ENCODE measurements around the gene ZNF543. TPM values are rescaled to one million over a fixed set of nuclear protein-coding genes. Genes with fewer than 3 reads are reported as not detected.

The ZNF543 gene
- total RNA-seq, 1 donor from 2014 or later: 9.5 TPM

GRCh38 chr19:57302727-57303401, 17.4 kb upstream of the ZNF543 start:
- Histone ChIP-seq H3K4me2 (no peak overlapping the region), H3K36me3 (peaks cover under 1% of the 10 kb centered on the region), H3K9me3 (ENCODE audit: low read depth) (no peaks in the 10 kb centered on the region), H3K27me3 (no peaks in the 10 kb centered on the region), H3K79me2 (ENCODE audit: low read depth) (peaks cover 31% of the 10 kb centered on the region), H3F3A (ENCODE audit: low read depth) (peaks cover 9% of the 10 kb centered on the region), H3K4me1 (no peaks in the 10 kb centered on the region), H4K20me1 (ENCODE audit: low read depth) (no peaks in the 10 kb centered on the region), H2AFZ (replicated peaks) (no peak overlapping the region), H3K27ac (no peak overlapping the region), H3K4me3 (no peak overlapping the region), H3K9ac (no peak overlapping the region)
- H3K36me3 Mint-ChIP-seq: peaks cover 33% of the 10 kb centered on the region
- peaks cover 5% of the 10 kb centered on the region for H3K9me3 Mint-ChIP-seq
- peak overlapping the region; percentile 37 for H3K27ac Mint-ChIP-seq
- no peak overlapping the region for H3K4me3 Mint-ChIP-seq
- DNase-seq (ENCODE audit: low spot score): no peak
- H3K4me1 Mint-ChIP-seq: no peaks in the 10 kb centered on the region
- TF ChIP-seq CTCF (IDR thresholded peaks at IDR 0.05): no peak
- TF ChIP-seq EZH2phosphoT487 (IDR thresholded peaks at IDR 0.05): no peak
- no peak for TF ChIP-seq EZH2 (IDR thresholded peaks at IDR 0.05)
- H3K27me3 Mint-ChIP-seq (ENCODE audit: insufficient read depth, low read depth): no peaks in the 10 kb centered on the region

DNA sequence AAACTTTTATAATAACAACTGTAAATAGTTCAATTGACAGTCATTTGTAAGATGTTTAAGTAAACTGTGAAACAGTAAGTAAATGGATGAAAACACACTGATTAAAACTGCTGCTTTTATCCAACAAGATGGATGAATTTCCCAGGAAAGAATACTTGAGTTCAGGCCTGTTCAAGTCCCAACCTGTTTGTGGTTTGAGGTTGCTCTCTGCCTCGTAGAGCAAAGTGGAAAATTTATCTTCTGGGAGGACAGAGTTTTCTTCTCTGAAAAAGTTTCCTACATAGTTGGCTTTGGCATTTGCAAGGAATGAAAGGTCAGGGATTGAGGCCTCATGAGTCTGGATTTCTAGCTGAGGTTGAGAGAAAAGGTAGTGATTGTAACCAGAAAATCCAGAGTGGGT, 15.2 kb upstream of the ZNF543 start:
- H3K4me1 Mint-ChIP-seq: no peaks in the 10 kb centered on the region
- no peak for DNase-seq (ENCODE audit: low spot score)
- H3K79me2 ChIP-seq (ENCODE audit: low read depth): peaks cover 12% of the 10 kb centered on the region
- no peak overlapping the region for H3K4me3 Mint-ChIP-seq
- H3K36me3 Mint-ChIP-seq: peaks cover 23% of the 10 kb centered on the region
- no peaks in the 10 kb centered on the region for H3K27me3 ChIP-seq
- no peak overlapping the region for H3K9ac ChIP-seq
- no peak overlapping the region for H2AFZ ChIP-seq (replicated peaks)
- peaks cover 6% of the 10 kb centered on the region for H3K27me3 Mint-ChIP-seq (ENCODE audit: insufficient read depth, low read depth)
- no peaks in the 10 kb centered on the region for H3K9me3 ChIP-seq (ENCODE audit: low read depth)
- H3F3A ChIP-seq (ENCODE audit: low read depth): peaks cover 9% of the 10 kb centered on the region
- peaks cover 3% of the 10 kb centered on the region for H3K9me3 Mint-ChIP-seq
- H4K20me1 ChIP-seq (ENCODE audit: low read depth): no peaks in the 10 kb centered on the region
- no peak overlapping the region for H3K27ac Mint-ChIP-seq
- H3K27ac ChIP-seq: no peak overlapping the region
- H3K36me3 ChIP-seq: no peaks in the 10 kb centered on the region
- TF ChIP-seq CTCF (IDR thresholded peaks at IDR 0.05) (no peak), EZH2phosphoT487 (IDR thresholded peaks at IDR 0.05) (no peak), EZH2 (IDR thresholded peaks at IDR 0.05) (no peak)
- no peaks in the 10 kb centered on the region for H3K4me1 ChIP-seq
- no peak overlapping the region for H3K4me2 ChIP-seq
- no peak overlapping the region for H3K4me3 ChIP-seq

GRCh38 chr19:57308514-57308913, 11.8 kb upstream of the ZNF543 start:
- no peak overlapping the region for H3K27ac Mint-ChIP-seq
- H3K27me3 Mint-ChIP-seq (ENCODE audit: insufficient read depth, low read depth): peaks cover 9% of the 10 kb centered on the region
- H3K4me3 Mint-ChIP-seq: no peak overlapping the region
- DNase-seq (ENCODE audit: low spot score): no peak
- peaks cover 9% of the 10 kb centered on the region for H3F3A ChIP-seq (ENCODE audit: low read depth)
- H3K4me1 Mint-ChIP-seq: no peaks in the 10 kb centered on the region
- peaks cover 6% of the 10 kb centered on the region for H3K36me3 Mint-ChIP-seq
- no peak overlapping the region for H3K9ac ChIP-seq
- no peaks in the 10 kb centered on the region for H3K4me1 ChIP-seq
- peaks cover 10% of the 10 kb centered on the region for H3K27me3 ChIP-seq
- no peaks in the 10 kb centered on the region for H3K9me3 ChIP-seq (ENCODE audit: low read depth)
- H3K9me3 Mint-ChIP-seq: peaks cover 3% of the 10 kb centered on the region
- H3K4me2 ChIP-seq: no peak overlapping the region
- no peaks in the 10 kb centered on the region for H3K79me2 ChIP-seq (ENCODE audit: low read depth)
- TF ChIP-seq CTCF (IDR thresholded peaks at IDR 0.05) (no peak), EZH2 (IDR thresholded peaks at IDR 0.05) (no peak), EZH2phosphoT487 (IDR thresholded peaks at IDR 0.05) (no peak)
- H3K27ac ChIP-seq: no peak overlapping the region
- H3K36me3 ChIP-seq: no peaks in the 10 kb centered on the region
- H4K20me1 ChIP-seq (ENCODE audit: low read depth): no peaks in the 10 kb centered on the region
- no peak overlapping the region for H2AFZ ChIP-seq (replicated peaks)
- H3K4me3 ChIP-seq: no peak overlapping the region

Data from neural progenitor cell (in vitro differentiated cells).